Endothelial cell of umbilical vein (primary cell): ENCODE data around the gene RAB43. TPM values are rescaled to one million over a fixed set of nuclear protein-coding genes. Genes with fewer than 3 reads are reported as not detected.

Experiments
- BruUV-seq: library from RNA; stranded (reverse); fragments of 400-500 nt; replicated peaks from 2 replicates; lab custom pipeline; 2021; lab: Mats Ljungman, UMichigan
- CTCF ChIA-PET: fragments of 300-600, 350-600 bp; sonication (Branson Sonifier 250); formaldehyde crosslinking; loops from one replicate; lab custom pipeline; 2021; ENCODE audit warnings: antibody characterized with exemption, inconsistent platforms; lab: Charles Lee
- POLR2A ChIA-PET: fragments of 300-600, 350-600 bp; sonication (Branson Sonifier 250); formaldehyde crosslinking; loops from one replicate; lab custom pipeline; 2021; ENCODE audit warnings: antibody characterized with exemption, inconsistent platforms; lab: Charles Lee
- DNase-seq: peaks from one replicate; pipeline ENCODE4 v3.0.0-alpha.2; 2011; ENCODE audit warnings: low read depth, low spot score
- FAIRE-seq: peaks from 2 replicates; lab custom pipeline; 2011; peaks lifted over from hg19 to GRCh38; lab: Jason Lieb, UNC
- H2AFZ ChIP-seq: 2 replicates; pipeline ENCODE4 v1.6.0; 2012; ENCODE audit warnings: low read depth, low read length, control low read depth, inconsistent platforms
- H3K27ac ChIP-seq: 2 replicates; pipeline ENCODE4 v1.5.1; 2011; ENCODE audit warnings: low read depth, mild to moderate bottlenecking, control low read depth, low read length, moderate library complexity; ENCODE audit not compliant: insufficient read depth
- H3K27me3 ChIP-seq, 2 experiments: 2 replicates each; pipeline versions ENCODE4 v1.6.0 to v1.6.1; 2011; ENCODE audit warnings: low read length in 2 of 2, mixed read lengths in 1 of 2; ENCODE audit not compliant: control insufficient read depth in 2 of 2, insufficient read depth in 2 of 2
- H3K36me3 ChIP-seq, 2 experiments: 2 replicates in 1 of 2; 3 replicates in 1 of 2; pipeline ENCODE4 v1.5.1; 2011; ENCODE audit warnings: low read length in 2 of 2, mild to moderate bottlenecking in 1 of 2, moderate library complexity in 1 of 2; ENCODE audit not compliant: control insufficient read depth in 2 of 2, insufficient read depth in 2 of 2; ENCODE audit errors: extremely low read depth in 1 of 2
- H3K4me1 ChIP-seq: 3 replicates; pipeline ENCODE4 v1.5.1; 2011; ENCODE audit warnings: mild to moderate bottlenecking, low read length; ENCODE audit not compliant: control insufficient read depth, insufficient read depth; ENCODE audit errors: extremely low read depth
- H3K4me2 ChIP-seq: 2 replicates; pipeline ENCODE4 v1.6.1; 2011; ENCODE audit warnings: low read length, control low read depth, mixed read lengths; ENCODE audit not compliant: insufficient read depth
- H3K4me3 ChIP-seq, 3 experiments: fragments of 200-600 bp in 1 of 3; sonication (generic), shearing (Covaris generic) in 1 of 3; replicated peaks in 1 of 3; 2 replicates each; pipeline ENCODE4 v1.5.1; 2011 to 2016; ENCODE audit warnings: control low read depth in 3 of 3, low read length in 3 of 3, mild to moderate bottlenecking in 2 of 3, inconsistent platforms in 1 of 3, low read depth in 1 of 3, moderate library complexity in 1 of 3; ENCODE audit not compliant: insufficient read depth in 1 of 3
- H3K79me2 ChIP-seq: 2 replicates; pipeline ENCODE4 v1.6.0; 2012; ENCODE audit warnings: low read length, inconsistent platforms; ENCODE audit not compliant: control insufficient read depth, insufficient read depth
- H3K9ac ChIP-seq: replicated peaks from 2 replicates; pipeline ENCODE3; 2011; ENCODE audit warnings: low read length, control low read depth; ENCODE audit not compliant: insufficient read depth; ENCODE audit errors: extremely low read depth
- H3K9me1 ChIP-seq: replicated peaks from 3 replicates; pipeline ENCODE4 v1.6.0; 2011; ENCODE audit warnings: mild to moderate bottlenecking, low read length; ENCODE audit not compliant: control insufficient read depth, insufficient read depth; ENCODE audit errors: extremely low read depth
- H3K9me3 ChIP-seq: replicated peaks from 2 replicates; pipeline ENCODE4 v1.5.1; 2012; ENCODE audit warnings: low read length, inconsistent platforms; ENCODE audit not compliant: control insufficient read depth, insufficient read depth
- H4K20me1 ChIP-seq: replicated peaks from 2 replicates; pipeline ENCODE3; 2011; ENCODE audit warnings: mild to moderate bottlenecking, low read length; ENCODE audit not compliant: control insufficient read depth, insufficient read depth; ENCODE audit errors: extremely low read depth
- EZH2 ChIP-seq: IDR thresholded peaks from 2 replicates; pipeline ENCODE4 v1.6.1; 2012; ENCODE audit warnings: borderline replicate concordance, low read depth, mild to moderate bottlenecking, moderate library complexity, low read length, inconsistent platforms; ENCODE audit not compliant: severe bottlenecking
- FOS ChIP-seq: IDR thresholded peaks from 2 replicates; pipeline ENCODE4 v1.6.1; 2011; ENCODE audit warnings: mild to moderate bottlenecking, low read length, moderate library complexity, borderline replicate concordance; ENCODE audit not compliant: insufficient read depth
- GATA2 ChIP-seq: IDR thresholded peaks from 2 replicates; pipeline ENCODE4 v1.7.0; 2011; ENCODE audit warnings: low read depth, mild to moderate bottlenecking, moderate library complexity, mixed read lengths, low read length; ENCODE audit not compliant: insufficient read length, insufficient read depth
- JUN ChIP-seq: IDR thresholded peaks from 2 replicates; pipeline ENCODE4 v1.6.1; 2011; ENCODE audit warnings: borderline replicate concordance, low read depth; ENCODE audit not compliant: insufficient read length, insufficient read depth
- MAX ChIP-seq: IDR thresholded peaks from 2 replicates; pipeline ENCODE4 v1.6.1; 2011; ENCODE audit not compliant: insufficient read depth, insufficient read length
- MYC ChIP-seq: IDR thresholded peaks from one replicate; pipeline ENCODE4 v1.6.1; 2011; ENCODE audit warnings: mild to moderate bottlenecking, low read depth, low read length
- POLR2A ChIP-seq: IDR thresholded peaks from 2 replicates; pipeline ENCODE4 v1.6.1; 2012; ENCODE audit warnings: low read depth, mild to moderate bottlenecking, control low read depth, low read length
- POLR2AphosphoS5 ChIP-seq: IDR thresholded peaks from 2 replicates; pipeline ENCODE4 v1.6.1; 2012; ENCODE audit warnings: low read depth, mild to moderate bottlenecking, control low read depth, low read length, moderate library complexity; ENCODE audit not compliant: insufficient read depth
- dilution Hi-C: fragments of 300-500 bp; cut with MboI; formaldehyde crosslinking; loops from one replicate; pipeline ENCODE4 v1.15.0; 2019; ENCODE audit warnings: low sequenced_read_pairs; ENCODE audit not compliant: extremely low pct_ligation_motif_present
- intact Hi-C: fragments of 100-400 bp; cut with micrococcal nuclease; formaldehyde crosslinking; loops from one replicate; pipeline ENCODE4 v1.10.0; 2022
- polyA plus RNA-seq, 4 experiments: library from polyadenylated mRNA; depleted of rRNA in 3 of 4; stranded (reverse) in 3 of 4; unstranded in 1 of 4; fragments of >200 nt; gene quantifications; 2 replicates each; pipeline versions ENCODE4 v1.2.1 to v1.2.3, GENCODE V29; 2011 to 2012; ENCODE audit warnings: missing spikeins in 1 of 4
- total RNA-seq: library from RNA; stranded (reverse); gene quantifications from 2 replicates; pipeline ENCODE4 v1.2.3, GENCODE V29; 2021
- TF ChIP-seq, protein P1 (sequence below), 2 donors: IDR thresholded peaks; 1 replicate in 1 of 2; 2 replicates in 1 of 2; pipeline ENCODE4 v1.5.1; 2011; ENCODE audit warnings: low read length in 2 of 2, mild to moderate bottlenecking in 2 of 2, moderate library complexity in 2 of 2, control low read depth in 1 of 2, inconsistent platforms in 1 of 2, low read depth in 1 of 2; ENCODE audit not compliant: insufficient read depth in 1 of 2; ENCODE audit errors: extremely low read depth in 1 of 2

RAB43 gene
- total and polyA plus RNA-seq, 2 donors (not counting 3 experiments of a cell fraction or from before 2014, with no cell fraction given): 18.5 to 31.5 TPM

DNA sequence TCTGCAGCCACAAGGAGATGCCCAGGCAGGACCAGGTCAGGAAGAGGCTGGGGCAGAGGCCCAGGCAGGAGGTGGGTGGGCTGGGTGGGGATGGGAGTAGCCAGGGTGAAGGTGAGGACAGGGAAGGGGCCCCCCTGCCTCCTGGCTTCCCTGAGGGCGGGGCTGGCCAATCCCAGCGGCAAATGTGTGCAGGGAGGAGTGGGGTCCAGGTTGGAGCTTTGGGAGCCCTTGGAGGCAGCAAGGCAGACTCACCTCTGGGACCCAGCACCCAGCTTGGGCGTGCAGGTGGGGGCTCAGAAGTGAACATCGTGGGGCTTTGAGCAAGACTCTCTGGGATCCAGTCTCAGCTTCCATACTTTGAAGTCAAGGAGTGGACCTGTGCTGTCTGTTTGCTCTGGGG is 35.8 kb downstream of the RAB43 start:
- TF ChIP-seq EZH2 (no peak), POLR2A (no peak), GATA2 (no peak), FOS (no peak), JUN (no peak), POLR2AphosphoS5 (no peak), MYC (no peak), MAX (no peak)
- TF ChIP-seq, protein P1, sequence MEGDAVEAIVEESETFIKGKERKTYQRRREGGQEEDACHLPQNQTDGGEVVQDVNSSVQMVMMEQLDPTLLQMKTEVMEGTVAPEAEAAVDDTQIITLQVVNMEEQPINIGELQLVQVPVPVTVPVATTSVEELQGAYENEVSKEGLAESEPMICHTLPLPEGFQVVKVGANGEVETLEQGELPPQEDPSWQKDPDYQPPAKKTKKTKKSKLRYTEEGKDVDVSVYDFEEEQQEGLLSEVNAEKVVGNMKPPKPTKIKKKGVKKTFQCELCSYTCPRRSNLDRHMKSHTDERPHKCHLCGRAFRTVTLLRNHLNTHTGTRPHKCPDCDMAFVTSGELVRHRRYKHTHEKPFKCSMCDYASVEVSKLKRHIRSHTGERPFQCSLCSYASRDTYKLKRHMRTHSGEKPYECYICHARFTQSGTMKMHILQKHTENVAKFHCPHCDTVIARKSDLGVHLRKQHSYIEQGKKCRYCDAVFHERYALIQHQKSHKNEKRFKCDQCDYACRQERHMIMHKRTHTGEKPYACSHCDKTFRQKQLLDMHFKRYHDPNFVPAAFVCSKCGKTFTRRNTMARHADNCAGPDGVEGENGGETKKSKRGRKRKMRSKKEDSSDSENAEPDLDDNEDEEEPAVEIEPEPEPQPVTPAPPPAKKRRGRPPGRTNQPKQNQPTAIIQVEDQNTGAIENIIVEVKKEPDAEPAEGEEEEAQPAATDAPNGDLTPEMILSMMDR (IDR thresholded peaks at IDR 0.05; ENCODE audit: extremely low read depth in 1 of 2, insufficient read depth in 1 of 2, low read depth in 1 of 2, low read length in 2 of 2): no peak
- POLR2A ChIA-PET: interaction anchor here (1.1 kb wide), 1 partner anchor 115 kb away, joined by 3 read pairs; no protein-coding TSS in a partner anchor
- Histone ChIP-seq H3K9me3 (no peaks in the 10 kb centered on the region), H3K27me3 (no peaks in the 10 kb centered on the region), H3K4me2 (no peak overlapping the region), H3K4me1 (peaks cover 3% of the 10 kb centered on the region), H3K27ac (no peak overlapping the region), H4K20me1 (no peaks in the 10 kb centered on the region), H3K9me1 (no peaks in the 10 kb centered on the region), H3K9ac (no peak overlapping the region), H3K36me3 (no peaks in the 10 kb centered on the region), H2AFZ (no peak overlapping the region), H3K79me2 (no peaks in the 10 kb centered on the region), H3K4me3 (no peak overlapping the region)
- dilution Hi-C loops (no loop called here), intact Hi-C loops (loop anchor here (2.0 kb wide), 1 partner anchor 115 kb away; no protein-coding TSS in a partner anchor)
- CTCF ChIA-PET: interaction anchor here (2.6 to 4.0 kb wide), 2 partner anchors 32 to 116 kb away, joined by 11 to 24 read pairs; no protein-coding TSS in a partner anchor
- FAIRE-seq: no peak
- no TSS peak for BruUV-seq
- DNase-seq: no peak
